ENCODE results near the gene NOP56. TPM values are rescaled to one million over a fixed set of nuclear protein-coding genes. Genes with fewer than 3 reads are reported as not detected.
"Not testable (repeated sequence)": the region's sequence is repeated elsewhere in the genome, so short reads cannot be mapped to it uniquely, and the experiment has no call there.

The NOP56 gene
- polyA plus RNA-seq, 4 donors, result 47.2 to 162 (median 98.7) TPM

DNA sequence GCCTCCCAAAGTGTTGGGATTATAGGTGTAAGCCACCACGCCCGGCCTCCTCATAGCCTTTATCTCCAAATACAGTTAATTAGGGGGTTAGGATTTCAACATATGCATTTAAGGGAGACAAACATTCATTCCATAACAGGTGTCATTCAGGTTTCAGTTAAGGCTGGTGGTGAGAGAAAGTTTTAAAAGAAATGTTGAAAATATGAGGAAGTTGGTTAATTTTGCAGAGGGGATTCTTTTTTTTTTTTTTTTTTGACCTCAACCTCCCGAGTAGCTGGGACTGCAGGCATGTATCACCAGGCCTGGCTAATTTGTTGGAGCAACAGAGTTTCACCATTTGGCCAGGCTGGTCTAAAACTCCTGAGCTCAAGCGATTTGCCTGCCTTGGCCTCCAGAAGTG lies 27.6 kb downstream of the NOP56 start:
- 71 to 76% (median 75%) methylated on average over 4 of the region's 4 CpGs for WGBS, 3 donors
- H3K9me3 ChIP-seq (ENCODE audit: control insufficient read depth in 2 of 2, insufficient read depth in 1 of 2, low read depth in 1 of 2, low read length in 1 of 2), result no peaks in the 10 kb centered on the region

DNA sequence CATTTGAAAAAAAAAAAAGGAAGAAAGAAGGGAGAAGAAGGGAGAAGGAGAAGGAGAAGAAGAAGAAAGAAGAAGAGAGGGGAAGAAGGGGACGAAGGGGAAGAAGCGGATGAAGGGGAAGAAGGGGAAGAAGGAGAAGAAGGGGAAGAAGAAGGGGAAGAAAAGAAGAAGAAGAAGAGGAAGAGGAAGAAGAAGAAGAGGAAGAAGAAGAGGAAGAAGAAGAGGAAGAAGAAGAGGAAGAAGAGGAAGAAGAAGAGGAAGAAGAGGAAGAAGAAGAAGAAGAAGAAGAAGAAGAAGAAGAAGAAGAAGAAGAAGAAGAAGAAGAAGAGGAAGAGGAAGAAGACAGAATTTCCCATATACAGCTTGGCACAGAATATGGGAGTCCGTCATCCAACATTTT lies 29.6 kb downstream of the NOP56 start:
- 57 to 86% (median 80%) methylated on average over 3 of the region's 3 CpGs for WGBS, 3 donors
- not testable (repeated sequence) for FAIRE-seq; H3K36me3 ChIP-seq (ENCODE audit: control insufficient read depth in 3 of 3, insufficient read depth in 2 of 3, low read depth in 1 of 3, low read length in 3 of 3); H3K4me3 ChIP-seq (ENCODE audit: low read depth in 1 of 3, low read length in 3 of 3); H3K9me3 ChIP-seq (ENCODE audit: control insufficient read depth in 2 of 2, insufficient read depth in 1 of 2, low read depth in 1 of 2, low read length in 1 of 2); H3K4me1 ChIP-seq (ENCODE audit: control insufficient read depth in 3 of 3, insufficient read depth in 2 of 3, low read depth in 1 of 3, low read length in 2 of 3); DNase-seq; H3K27ac ChIP-seq (ENCODE audit: low read depth in 1 of 3, low read length in 2 of 3)
- peaks cover 0 to 17% (median 0%) of the 10 kb centered on the region in 3 donors for H3K27me3 ChIP-seq (ENCODE audit: control insufficient read depth in 3 of 3, insufficient read depth in 3 of 3, low read length in 3 of 3)

More for the DNA sequence above, 27.6 kb downstream of the NOP56 start:
- no peak overlapping the region for H3K27ac ChIP-seq (ENCODE audit: low read depth in 1 of 3, low read length in 2 of 3)
- no peak overlapping the region for H3K4me3 ChIP-seq (ENCODE audit: low read depth in 1 of 3, low read length in 3 of 3)
- peaks cover 0 to 5% (median 0%) of the 10 kb centered on the region in 3 donors for H3K27me3 ChIP-seq (ENCODE audit: control insufficient read depth in 3 of 3, insufficient read depth in 3 of 3, low read length in 3 of 3)
- DNase-seq, result no peak
- no peaks in the 10 kb centered on the region for H3K4me1 ChIP-seq (ENCODE audit: control insufficient read depth in 3 of 3, insufficient read depth in 2 of 3, low read depth in 1 of 3, low read length in 2 of 3)
- FAIRE-seq, result no peak
- no peaks in the 10 kb centered on the region for H3K36me3 ChIP-seq (ENCODE audit: control insufficient read depth in 3 of 3, insufficient read depth in 2 of 3, low read depth in 1 of 3, low read length in 3 of 3)

DNA sequence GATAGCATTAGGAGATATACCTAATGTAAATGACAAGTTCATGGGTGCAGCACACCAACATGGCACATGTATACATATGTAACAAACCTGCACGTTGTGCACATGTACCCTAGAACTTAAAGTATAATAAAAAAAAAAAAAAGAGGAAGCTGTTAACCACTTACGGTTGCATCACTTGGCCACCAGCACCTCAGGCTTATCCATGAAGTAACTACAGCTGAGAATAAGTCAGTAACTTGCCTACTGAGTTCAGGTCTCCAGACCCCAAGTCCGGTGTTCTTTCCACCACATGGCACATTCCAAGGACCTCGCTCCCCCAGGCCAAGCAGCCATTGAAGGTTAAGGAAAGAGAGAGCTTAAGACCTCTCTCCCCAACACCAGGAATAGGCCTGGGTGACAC lies 32.4 kb downstream of the NOP56 start:
- not testable (repeated sequence) for DNase-seq; FAIRE-seq; H3K4me3 ChIP-seq (ENCODE audit: low read depth in 1 of 3, low read length in 3 of 3); H3K9me3 ChIP-seq (ENCODE audit: control insufficient read depth in 2 of 2, insufficient read depth in 1 of 2, low read depth in 1 of 2, low read length in 1 of 2); H3K36me3 ChIP-seq (ENCODE audit: control insufficient read depth in 3 of 3, insufficient read depth in 2 of 3, low read depth in 1 of 3, low read length in 3 of 3); H3K27ac ChIP-seq (ENCODE audit: low read depth in 1 of 3, low read length in 2 of 3); H3K4me1 ChIP-seq (ENCODE audit: control insufficient read depth in 3 of 3, insufficient read depth in 2 of 3, low read depth in 1 of 3, low read length in 2 of 3)
- 60 to 88% (median 65%) methylated on average over 3 to 4 of the region's 4 CpGs for WGBS, 3 donors
- peaks cover 0 to 42% (median 0%) of the 10 kb centered on the region in 3 donors for H3K27me3 ChIP-seq (ENCODE audit: control insufficient read depth in 3 of 3, insufficient read depth in 3 of 3, low read length in 3 of 3)

DNA sequence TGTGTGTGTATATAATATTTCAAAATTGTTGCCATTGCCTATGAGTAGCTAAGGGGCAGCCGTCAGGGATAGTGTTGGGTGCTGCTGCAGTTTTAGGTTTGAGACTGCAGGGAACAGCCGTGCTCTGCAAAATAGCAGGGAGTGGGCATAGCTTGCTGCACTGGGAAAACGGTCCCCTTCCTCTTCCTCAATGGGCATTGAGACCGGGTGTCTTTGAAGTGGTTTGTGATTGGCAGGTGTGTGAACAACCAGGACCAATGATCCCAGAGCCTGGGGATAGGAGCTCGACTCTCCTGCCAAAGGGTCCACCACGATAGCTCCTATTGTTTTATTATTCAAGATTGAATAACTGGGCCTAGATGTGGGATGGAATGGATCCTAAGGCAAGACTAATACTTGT lies 35.1 kb downstream of the NOP56 start:
- 41 to 45% (median 44%) methylated on average over 6 of the region's 6 CpGs for WGBS, 3 donors
- no peaks in the 10 kb centered on the region for H3K9me3 ChIP-seq (ENCODE audit: control insufficient read depth in 2 of 2, insufficient read depth in 1 of 2, low read depth in 1 of 2, low read length in 1 of 2)
- H3K36me3 ChIP-seq (ENCODE audit: control insufficient read depth in 3 of 3, insufficient read depth in 2 of 3, low read depth in 1 of 3, low read length in 3 of 3), result no peaks in the 10 kb centered on the region
- no peaks in the 10 kb centered on the region for H3K4me1 ChIP-seq (ENCODE audit: control insufficient read depth in 3 of 3, insufficient read depth in 2 of 3, low read depth in 1 of 3, low read length in 2 of 3)
- FAIRE-seq (no peak), DNase-seq (no peak)
- no peak overlapping the region for H3K27ac ChIP-seq (ENCODE audit: low read depth in 1 of 3, low read length in 2 of 3)
- H3K4me3 ChIP-seq (ENCODE audit: low read depth in 1 of 3, low read length in 3 of 3), result no peak overlapping the region
- peaks cover 3 to 61% (median 8%) of the 10 kb centered on the region in 3 donors for H3K27me3 ChIP-seq (ENCODE audit: control insufficient read depth in 3 of 3, insufficient read depth in 3 of 3, low read length in 3 of 3)

DNA sequence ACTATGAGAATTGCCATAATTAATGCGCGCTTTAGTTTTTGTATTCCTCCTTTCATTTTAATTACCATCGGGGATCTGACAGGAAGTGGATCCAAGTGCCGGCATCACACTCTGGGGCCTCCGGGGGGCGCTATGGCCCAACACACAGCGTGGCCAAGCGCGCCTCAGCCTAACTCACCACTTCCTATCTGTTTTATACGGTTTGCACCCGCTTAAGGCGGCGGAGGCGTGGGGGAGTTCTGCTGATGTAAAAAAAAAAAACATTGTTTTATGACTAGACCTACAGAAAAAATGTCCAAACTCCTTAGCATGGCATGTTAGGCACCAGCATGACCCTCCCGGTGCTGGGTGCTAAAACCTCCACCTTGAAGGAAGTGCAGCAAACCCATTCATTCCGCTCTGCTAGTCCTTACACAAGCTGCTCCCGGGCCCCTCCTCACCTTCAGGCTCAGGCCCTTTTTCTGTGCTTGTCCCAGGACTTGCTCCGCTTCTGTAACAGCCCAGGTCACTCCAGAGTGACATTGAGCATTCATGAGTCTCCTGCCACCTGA lies 35.7 kb downstream of the NOP56 start:
- no peak for FAIRE-seq
- Histone ChIP-seq H3K9me3 (ENCODE audit: control insufficient read depth in 2 of 2, insufficient read depth in 1 of 2, low read depth in 1 of 2, low read length in 1 of 2) (no peaks in the 10 kb centered on the region), H3K27me3 (ENCODE audit: control insufficient read depth in 3 of 3, insufficient read depth in 3 of 3, low read length in 3 of 3) (peaks cover 3 to 61% (median 8%) of the 10 kb centered on the region in 3 donors), H3K4me1 (ENCODE audit: control insufficient read depth in 3 of 3, insufficient read depth in 2 of 3, low read depth in 1 of 3, low read length in 2 of 3) (no peaks in the 10 kb centered on the region), H3K27ac (ENCODE audit: low read depth in 1 of 3, low read length in 2 of 3) (no peak overlapping the region), H3K36me3 (ENCODE audit: control insufficient read depth in 3 of 3, insufficient read depth in 2 of 3, low read depth in 1 of 3, low read length in 3 of 3) (no peaks in the 10 kb centered on the region), H3K4me3 (ENCODE audit: low read depth in 1 of 3, low read length in 3 of 3) (no peak overlapping the region)
- peak; percentile 21 to 56 for DNase-seq
- 16 to 24% (median 22%) methylated on average over 18 of the region's 18 CpGs for WGBS, 3 donors

DNA sequence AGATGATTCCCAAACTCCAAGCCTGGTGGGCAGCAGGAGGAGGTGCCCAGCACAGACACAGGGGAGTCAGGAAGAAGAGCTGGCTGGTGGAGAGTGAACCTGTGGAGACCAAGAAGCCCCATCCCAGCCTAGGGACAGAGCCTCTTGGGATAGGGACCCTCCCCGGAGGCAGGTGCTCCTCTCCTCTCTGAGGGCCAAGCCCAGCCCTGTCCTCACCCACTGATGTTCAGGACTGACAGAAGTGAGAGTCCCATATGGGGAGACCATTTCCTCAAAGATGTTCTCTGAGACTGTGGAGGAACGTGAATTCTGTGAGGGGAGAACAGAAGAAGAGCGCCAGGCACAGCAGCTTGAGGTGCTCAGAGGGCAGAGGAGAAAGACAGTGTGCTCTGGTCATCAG lies 37.8 kb downstream of the NOP56 start:
- WGBS, 3 donors, result 66 to 79% (median 76%) methylated on average over 3 of the region's 3 CpGs

DNA sequence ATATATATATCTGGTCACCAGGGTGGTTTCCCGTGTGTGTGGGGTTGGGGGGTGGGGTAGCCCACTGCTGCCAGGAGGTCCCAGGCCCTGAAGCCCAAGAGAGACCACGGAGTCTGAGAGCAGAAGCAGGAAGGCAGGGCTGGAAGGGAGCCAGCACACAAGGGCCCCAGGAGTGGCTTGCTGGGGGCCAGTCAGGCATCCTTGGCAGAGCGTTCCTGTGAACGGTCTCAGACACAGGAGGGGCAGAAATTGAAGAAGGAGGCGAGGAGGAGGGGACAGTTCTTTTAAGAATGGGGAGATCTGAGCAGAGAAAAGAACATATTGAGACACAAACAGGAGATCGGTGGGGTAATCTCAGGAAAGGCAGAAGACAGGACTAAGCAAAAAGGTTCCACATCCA lies 38.3 kb downstream of the NOP56 start:
- Histone ChIP-seq H3K36me3 (ENCODE audit: control insufficient read depth in 3 of 3, insufficient read depth in 2 of 3, low read depth in 1 of 3, low read length in 3 of 3) (no peaks in the 10 kb centered on the region), H3K27me3 (ENCODE audit: control insufficient read depth in 3 of 3, insufficient read depth in 3 of 3, low read length in 3 of 3) (peaks cover 11 to 77% (median 14%) of the 10 kb centered on the region in 3 donors), H3K4me3 (ENCODE audit: low read depth in 1 of 3, low read length in 3 of 3) (no peak overlapping the region), H3K4me1 (ENCODE audit: control insufficient read depth in 3 of 3, insufficient read depth in 2 of 3, low read depth in 1 of 3, low read length in 2 of 3) (no peaks in the 10 kb centered on the region), H3K9me3 (ENCODE audit: control insufficient read depth in 2 of 2, insufficient read depth in 1 of 2, low read depth in 1 of 2, low read length in 1 of 2) (no peaks in the 10 kb centered on the region), H3K27ac (ENCODE audit: low read depth in 1 of 3, low read length in 2 of 3) (no peak overlapping the region)
- 46 to 62% (median 50%) methylated on average over 6 of the region's 6 CpGs for WGBS, 3 donors
- FAIRE-seq (no peak), DNase-seq (no peak)

More for the DNA sequence above, 37.8 kb downstream of the NOP56 start:
- FAIRE-seq (no peak), DNase-seq (no peak)
- H3K9me3 ChIP-seq (ENCODE audit: control insufficient read depth in 2 of 2, insufficient read depth in 1 of 2, low read depth in 1 of 2, low read length in 1 of 2), result no peaks in the 10 kb centered on the region
- no peak overlapping the region for H3K4me3 ChIP-seq (ENCODE audit: low read depth in 1 of 3, low read length in 3 of 3)
- H3K36me3 ChIP-seq (ENCODE audit: control insufficient read depth in 3 of 3, insufficient read depth in 2 of 3, low read depth in 1 of 3, low read length in 3 of 3), result no peaks in the 10 kb centered on the region
- H3K27ac ChIP-seq (ENCODE audit: low read depth in 1 of 3, low read length in 2 of 3), result no peak overlapping the region
- peaks cover 11 to 72% (median 12%) of the 10 kb centered on the region in 3 donors for H3K27me3 ChIP-seq (ENCODE audit: control insufficient read depth in 3 of 3, insufficient read depth in 3 of 3, low read length in 3 of 3)
- no peaks in the 10 kb centered on the region for H3K4me1 ChIP-seq (ENCODE audit: control insufficient read depth in 3 of 3, insufficient read depth in 2 of 3, low read depth in 1 of 3, low read length in 2 of 3)

DNA sequence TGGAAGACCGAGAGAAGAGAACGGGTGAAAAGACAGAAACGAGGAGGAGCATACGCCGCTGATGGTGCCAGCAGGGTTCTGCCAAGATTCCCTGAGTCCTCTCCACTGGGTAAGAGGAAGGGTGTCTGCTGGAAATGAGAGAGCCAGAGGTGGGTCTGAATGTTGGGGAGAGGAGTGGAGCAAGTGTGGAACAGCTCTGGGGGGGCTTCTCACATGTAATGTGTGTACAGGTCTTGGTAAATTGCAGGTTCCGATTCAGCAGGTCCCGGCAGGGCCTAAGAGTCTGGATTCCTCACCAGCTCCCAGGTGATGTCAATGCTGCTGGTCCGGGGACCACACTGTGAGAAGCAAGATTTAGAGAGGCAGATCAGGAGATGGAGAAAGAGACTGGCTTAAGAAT lies 38.7 kb downstream of the NOP56 start:
- WGBS, 3 donors, result 65 to 84% (median 75%) methylated on average over 8 of the region's 8 CpGs
- H3K27me3 ChIP-seq (ENCODE audit: control insufficient read depth in 3 of 3, insufficient read depth in 3 of 3, low read length in 3 of 3), result peaks cover 11 to 78% (median 14%) of the 10 kb centered on the region in 3 donors
- no peak for FAIRE-seq
- no peaks in the 10 kb centered on the region for H3K36me3 ChIP-seq (ENCODE audit: control insufficient read depth in 3 of 3, insufficient read depth in 2 of 3, low read depth in 1 of 3, low read length in 3 of 3)
- no peak for DNase-seq
- no peaks in the 10 kb centered on the region for H3K9me3 ChIP-seq (ENCODE audit: control insufficient read depth in 2 of 2, insufficient read depth in 1 of 2, low read depth in 1 of 2, low read length in 1 of 2)
- H3K4me1 ChIP-seq (ENCODE audit: control insufficient read depth in 3 of 3, insufficient read depth in 2 of 3, low read depth in 1 of 3, low read length in 2 of 3), result no peaks in the 10 kb centered on the region
- no peak overlapping the region for H3K4me3 ChIP-seq (ENCODE audit: low read depth in 1 of 3, low read length in 3 of 3)
- H3K27ac ChIP-seq (ENCODE audit: low read depth in 1 of 3, low read length in 2 of 3), result no peak overlapping the region

DNA sequence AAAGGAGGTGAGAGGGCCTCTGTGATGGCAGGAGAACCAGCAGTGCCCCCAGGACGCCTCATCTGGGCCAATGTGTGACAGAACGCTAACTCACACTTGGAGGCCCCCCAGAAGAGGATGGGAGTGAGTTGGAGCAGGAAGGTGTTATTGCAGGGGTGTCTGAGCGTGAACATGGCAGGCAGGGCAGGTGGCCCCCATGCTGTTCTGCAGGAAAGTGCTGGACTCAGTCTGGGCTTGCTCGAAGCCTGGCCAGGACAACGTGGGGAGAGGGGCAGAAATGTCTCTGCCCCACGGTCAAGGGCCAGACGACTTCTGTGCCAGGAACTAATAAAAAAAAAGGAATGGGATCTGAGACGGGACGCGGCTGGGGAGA lies 39.2 kb downstream of the NOP56 start:
- 36 to 64% (median 45%) methylated on average over 10 of the region's 10 CpGs for WGBS, 3 donors
- Histone ChIP-seq H3K27me3 (ENCODE audit: control insufficient read depth in 3 of 3, insufficient read depth in 3 of 3, low read length in 3 of 3) (peaks cover 11 to 75% (median 14%) of the 10 kb centered on the region in 3 donors), H3K36me3 (ENCODE audit: control insufficient read depth in 3 of 3, insufficient read depth in 2 of 3, low read depth in 1 of 3, low read length in 3 of 3) (no peaks in the 10 kb centered on the region), H3K9me3 (ENCODE audit: control insufficient read depth in 2 of 2, insufficient read depth in 1 of 2, low read depth in 1 of 2, low read length in 1 of 2) (no peaks in the 10 kb centered on the region), H3K4me1 (ENCODE audit: control insufficient read depth in 3 of 3, insufficient read depth in 2 of 3, low read depth in 1 of 3, low read length in 2 of 3) (no peaks in the 10 kb centered on the region), H3K27ac (ENCODE audit: low read depth in 1 of 3, low read length in 2 of 3) (no peak overlapping the region), H3K4me3 (ENCODE audit: low read depth in 1 of 3, low read length in 3 of 3) (peak overlapping the region in 1 of 3 donors; percentile 30)
- FAIRE-seq (no peak), DNase-seq (no peak)

Data from small intestine (tissue), 7 donors.